Left lobe of liver (tissue), 2 donors: ENCODE results near the gene TMPRSS3. TPM values are rescaled to one million over a fixed set of nuclear protein-coding genes. Genes with fewer than 3 reads are reported as not detected.

Source experiments
- ATAC-seq: fragments of 200-7000 bp; cut with Tn5 transposase; one replicate; pipeline ENCODE4 v1.9.1; 2020; ENCODE audit warnings: mild to moderate bottlenecking, moderate library complexity
- DNase-seq: peaks from one replicate; pipeline ENCODE4 v3.0.0-alpha.2; 2020; ENCODE audit warnings: low spot score
- total RNA-seq: library from RNA; stranded (reverse); gene quantifications from one replicate; pipeline ENCODE4 v1.2.1, GENCODE V29; 2021
- donor health status: DM: no; HTN: no; CAD: no; lungs with moderate emphysema.
- donor health status: DM: no; HTN: yes; CAD: no.

The TMPRSS3 gene
- total RNA-seq, 1 donor from 2014 or later, result 1.0 TPM

DNA sequence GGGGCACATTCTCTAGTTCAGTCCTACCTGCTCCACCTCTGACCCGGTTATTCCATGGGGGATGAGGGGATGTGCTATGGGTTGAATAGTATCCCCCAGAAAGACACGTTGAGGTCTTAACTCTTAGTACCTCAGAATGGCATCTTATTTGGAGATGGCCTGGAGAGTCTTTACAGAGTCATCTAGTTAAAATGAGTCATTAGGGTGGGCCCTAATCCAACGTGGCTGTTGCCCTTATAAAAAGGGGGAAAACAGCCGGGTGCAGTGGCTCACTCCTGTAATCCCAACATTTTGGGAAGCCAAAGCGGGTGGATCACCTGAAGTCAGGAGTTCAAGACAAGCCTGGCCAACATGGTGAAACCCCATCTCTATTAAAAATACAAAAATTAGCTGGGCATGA is 5.7 kb downstream of the TMPRSS3 start:
- ATAC-seq (no peak), DNase-seq (no peak)

DNA sequence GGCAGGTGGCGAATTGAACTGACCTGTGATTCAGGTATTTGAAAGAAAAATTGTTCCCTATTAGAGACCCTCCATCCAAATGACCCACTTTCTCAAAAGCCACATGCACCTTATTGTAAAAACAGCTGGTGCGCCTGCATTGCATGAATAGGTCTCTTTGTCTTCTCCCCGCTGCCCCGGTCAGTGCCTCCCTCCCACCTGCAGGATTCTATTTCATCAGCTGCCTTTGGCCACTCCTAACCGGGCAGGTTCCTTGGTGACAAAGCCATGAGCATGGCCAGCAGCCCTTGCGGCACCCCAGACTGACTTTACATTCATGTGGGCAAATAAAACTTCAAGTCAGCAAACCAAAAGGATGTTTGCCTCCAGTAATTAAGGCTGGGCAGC is 6.4 kb downstream of the TMPRSS3 start:
- no peak for ATAC-seq
- DNase-seq, result no peak

DNA sequence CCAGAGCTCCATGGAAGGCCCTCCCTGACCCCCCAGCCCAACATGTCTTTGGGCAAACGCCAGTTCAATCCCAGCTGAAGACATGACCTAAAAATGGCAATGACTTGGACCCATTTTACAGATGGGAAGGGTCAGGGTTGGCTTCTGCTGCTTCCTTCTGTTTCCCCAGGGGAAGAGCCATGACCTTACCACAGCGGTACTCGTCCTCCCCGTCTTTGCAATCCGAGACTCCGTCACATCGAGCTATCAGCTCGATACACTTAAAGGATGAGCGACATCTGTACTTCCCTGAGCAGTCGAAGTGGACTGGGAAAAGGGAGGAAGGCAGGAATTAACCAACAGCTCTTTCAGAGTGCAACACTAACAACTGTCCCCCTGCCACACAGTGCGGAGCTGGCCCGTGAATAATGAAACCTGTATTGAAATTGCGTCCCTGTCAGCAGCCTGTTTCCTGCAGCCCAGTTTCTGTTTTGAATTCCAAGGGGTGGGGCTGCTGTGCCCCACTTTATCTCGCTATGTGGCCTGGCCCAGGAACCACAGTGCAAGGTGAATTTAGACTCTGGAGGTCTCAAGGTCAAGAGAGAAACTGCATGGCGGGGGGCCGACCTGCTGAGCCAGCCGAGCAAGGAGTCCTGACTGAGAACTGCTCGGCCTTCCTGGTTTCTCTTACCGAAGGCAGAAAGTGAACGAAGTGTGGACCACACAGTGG is 7.0 kb downstream of the TMPRSS3 start:
- no peak for ATAC-seq

DNA sequence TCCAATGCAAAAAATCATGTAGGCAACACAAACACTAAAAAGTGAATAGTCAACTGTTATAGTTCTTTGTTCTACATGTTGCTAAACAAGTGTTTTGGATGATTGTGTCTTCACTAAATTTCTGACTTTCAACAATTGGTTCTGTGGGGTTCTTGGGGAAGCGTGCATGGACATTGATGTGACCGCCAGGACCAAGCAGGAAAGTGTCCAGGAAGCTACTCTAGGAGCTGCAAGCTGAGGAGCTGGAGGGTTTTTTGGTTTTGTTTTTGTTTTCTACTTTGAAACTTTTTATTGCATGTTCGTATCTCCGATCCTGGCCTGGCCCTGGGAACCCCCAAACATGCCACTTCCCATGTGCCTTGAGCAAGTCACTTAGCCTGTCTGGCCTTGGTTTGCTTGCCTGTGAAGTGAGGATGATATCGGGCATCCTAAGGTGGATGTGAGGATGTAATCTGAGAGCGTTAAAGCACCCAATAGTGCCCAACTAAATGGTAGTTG is 8.0 kb downstream of the TMPRSS3 start:
- no peak for DNase-seq

More for the DNA sequence above, 7.0 kb downstream of the TMPRSS3 start:
- no peak for DNase-seq

GRCh38 chr21:42387164-42387563 is 8.7 kb downstream of the TMPRSS3 start:
- no peak for DNase-seq
- no peak for ATAC-seq

More for the DNA sequence above, 8.0 kb downstream of the TMPRSS3 start:
- no peak for ATAC-seq

- ATAC-seq, result peak; percentile 66
- DNase-seq, result peak; percentile 73
Measured at GRCh38 chr21:42386034-42386591, 9.7 kb downstream of the TMPRSS3 start.

DNA sequence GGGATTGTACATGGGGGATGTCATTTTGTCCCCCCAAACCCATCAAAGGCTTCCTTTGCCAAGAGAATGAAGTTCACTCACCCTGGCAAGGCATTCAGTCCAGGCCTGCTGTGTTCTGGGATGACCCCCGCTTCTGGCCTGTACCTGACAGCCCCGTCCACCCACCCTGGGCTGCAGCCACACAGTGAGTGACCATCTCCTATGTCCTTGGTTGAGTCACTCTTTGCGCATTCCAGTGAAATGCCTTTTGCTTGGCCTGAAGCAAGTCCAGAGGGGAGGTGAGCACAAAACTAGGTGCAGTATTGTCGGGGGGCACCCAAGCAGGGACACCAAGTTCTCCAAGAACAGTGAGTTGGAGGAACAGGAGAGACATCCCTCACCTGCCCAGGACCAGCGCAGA is 10.2 kb downstream of the TMPRSS3 start:
- DNase-seq, result no peak
- no peak for ATAC-seq

- no peak for ATAC-seq
- no peak for DNase-seq
Measured at GRCh38 chr21:42384989-42385388, 10.9 kb downstream of the TMPRSS3 start.

DNA sequence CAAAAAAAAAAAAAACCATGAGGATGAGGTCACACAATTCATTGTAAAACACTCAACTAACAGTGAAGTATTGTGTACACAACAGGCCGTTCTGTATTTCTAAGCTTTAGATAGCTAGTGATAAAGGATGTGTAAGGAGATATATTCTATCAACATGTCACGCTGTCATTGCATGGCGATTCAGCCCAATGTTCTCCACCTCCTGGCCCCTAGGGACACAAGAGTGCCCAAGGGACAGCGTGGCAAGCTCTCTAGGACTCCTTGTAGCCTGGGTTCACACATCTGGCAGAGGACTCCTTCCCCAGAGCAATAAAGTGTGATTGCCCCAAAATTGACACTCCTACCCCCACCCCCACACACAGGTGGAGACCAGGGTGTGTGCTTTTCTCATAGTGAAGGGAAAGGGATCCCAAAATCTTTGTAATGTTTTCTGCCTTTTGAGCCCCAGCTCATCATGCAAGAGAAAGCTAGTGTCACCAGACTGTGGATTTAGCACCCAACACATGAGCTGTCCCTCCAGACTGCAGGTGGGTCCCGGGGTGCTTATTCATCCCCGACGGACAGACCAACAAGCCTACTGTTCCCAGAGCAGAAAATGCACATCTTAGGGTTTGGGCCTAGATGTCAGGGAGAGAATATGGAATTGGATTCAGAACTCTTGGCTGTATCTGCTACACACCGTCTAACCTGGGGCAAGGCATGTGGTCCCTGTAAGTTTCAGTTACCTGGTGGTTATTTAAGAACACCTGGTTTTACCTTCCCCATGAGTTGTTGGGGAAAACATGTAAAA is 11.5 kb downstream of the TMPRSS3 start:
- ATAC-seq, result no peak
- DNase-seq, result no peak

DNA sequence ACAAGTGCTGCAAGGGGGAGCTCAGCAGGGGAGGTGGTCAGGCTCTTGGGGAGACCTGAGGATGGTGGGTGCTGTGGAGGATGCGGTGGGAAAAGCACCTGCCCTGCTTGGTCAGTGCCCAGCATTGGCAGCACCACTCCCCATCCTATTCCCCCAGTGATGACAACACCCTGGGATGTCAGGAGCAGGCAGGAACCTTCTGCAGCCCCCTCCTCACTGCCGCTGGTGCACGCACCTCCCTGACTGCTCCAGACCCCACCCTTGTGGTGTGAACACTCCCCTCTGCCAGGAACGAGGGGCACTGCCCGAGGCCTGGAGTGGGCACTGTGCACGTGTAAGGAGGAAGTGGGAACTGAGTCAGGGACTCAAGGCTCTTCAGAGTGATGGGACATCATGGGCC is 12.5 kb downstream of the TMPRSS3 start:
- ATAC-seq, result no peak

GRCh38 chr21:42382915-42383314 is 12.9 kb downstream of the TMPRSS3 start:
- no peak for ATAC-seq

More for the DNA sequence above, 12.5 kb downstream of the TMPRSS3 start:
- DNase-seq, result no peak

GRCh38 chr21:42381347-42381984 is 14.4 kb downstream of the TMPRSS3 start:
- DNase-seq (peak; percentile 65), ATAC-seq (peak; percentile 90)

More at GRCh38 chr21:42382915-42383314, 12.9 kb downstream of the TMPRSS3 start:
- DNase-seq, result no peak

DNA sequence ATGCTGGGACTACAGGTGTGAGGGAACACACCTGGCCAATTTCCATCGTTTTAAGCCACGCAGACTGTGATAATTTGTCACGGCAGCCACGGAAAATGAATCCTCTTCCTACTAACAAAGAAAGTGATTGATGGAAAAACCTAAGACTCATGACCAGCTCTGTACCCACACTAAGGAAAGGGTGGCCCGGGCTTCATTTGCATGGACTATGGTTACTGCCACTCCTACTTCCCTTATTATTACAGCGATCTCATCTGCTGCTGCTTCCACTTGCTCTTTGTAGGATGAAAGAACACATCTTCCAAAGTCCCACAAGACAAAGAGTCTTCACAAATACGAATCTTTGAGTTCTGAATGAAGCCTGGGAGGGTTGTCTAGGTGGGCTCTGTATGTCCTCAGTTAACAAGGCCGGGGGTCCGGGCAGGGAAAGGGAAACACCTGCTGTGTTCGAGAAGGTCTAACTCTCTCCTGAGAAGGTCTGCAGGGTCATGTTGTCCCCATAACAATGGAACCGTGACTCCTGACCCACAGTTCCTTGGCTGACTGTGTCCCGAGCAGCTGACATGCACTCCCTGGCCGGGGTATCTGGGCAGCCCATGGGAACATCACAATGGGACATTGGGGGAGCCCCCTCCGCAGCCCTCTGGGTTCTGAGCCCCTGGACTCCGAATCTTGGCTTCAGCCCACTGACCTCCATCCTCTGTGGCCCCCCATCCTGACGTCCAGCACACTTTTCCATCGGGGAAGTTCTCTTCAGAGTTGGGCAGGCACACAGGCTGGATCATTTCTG is 16.2 kb downstream of the TMPRSS3 start:
- no peak for ATAC-seq

GRCh38 chr21:42378418-42378817 is 17.4 kb downstream of the TMPRSS3 start:
- DNase-seq, result no peak
- no peak for ATAC-seq

More for the DNA sequence above, 16.2 kb downstream of the TMPRSS3 start:
- DNase-seq, result no peak

GRCh38 chr21:42377951-42378340 is 17.9 kb downstream of the TMPRSS3 start:
- no peak for ATAC-seq
- no peak for DNase-seq

GRCh38 chr21:42377211-42377950 is 18.5 kb downstream of the TMPRSS3 start:
- no peak for DNase-seq
- no peak for ATAC-seq

DNA sequence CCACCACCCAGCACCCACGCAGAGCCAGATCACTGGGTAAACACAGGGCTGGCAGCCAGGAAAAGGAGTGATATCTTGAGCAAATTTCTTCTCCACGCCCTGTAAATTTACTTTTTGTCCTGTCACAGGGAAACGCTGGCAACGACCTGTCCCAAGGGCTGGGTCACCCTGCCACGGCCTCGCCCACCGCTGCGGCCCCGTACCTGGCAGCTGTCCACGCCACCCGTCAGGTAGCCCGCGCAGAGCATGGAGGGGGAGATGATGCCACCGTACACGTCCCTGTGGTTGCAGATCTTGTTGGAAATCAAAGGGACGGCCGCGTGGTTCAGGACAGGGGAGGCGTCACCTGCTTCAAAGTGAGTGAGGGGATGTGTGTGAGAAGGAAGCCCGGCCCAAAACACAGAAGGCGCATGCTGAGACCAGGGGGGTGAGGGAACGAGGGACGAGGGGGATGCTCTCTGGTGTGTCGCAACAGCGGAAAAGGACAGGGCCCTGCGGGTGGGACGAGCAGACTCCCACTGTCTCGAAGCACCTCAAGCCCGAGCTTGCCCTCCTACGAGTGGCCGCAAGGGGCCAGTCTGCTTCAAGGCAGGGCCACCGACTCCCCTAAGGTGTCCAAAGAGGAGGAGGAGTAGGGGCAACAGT is 19.4 kb downstream of the TMPRSS3 start:
- no peak for DNase-seq
- ATAC-seq, result no peak

GRCh38 chr21:42375966-42376337 is 19.9 kb downstream of the TMPRSS3 start:
- DNase-seq, result no peak
- ATAC-seq, result no peak

DNA sequence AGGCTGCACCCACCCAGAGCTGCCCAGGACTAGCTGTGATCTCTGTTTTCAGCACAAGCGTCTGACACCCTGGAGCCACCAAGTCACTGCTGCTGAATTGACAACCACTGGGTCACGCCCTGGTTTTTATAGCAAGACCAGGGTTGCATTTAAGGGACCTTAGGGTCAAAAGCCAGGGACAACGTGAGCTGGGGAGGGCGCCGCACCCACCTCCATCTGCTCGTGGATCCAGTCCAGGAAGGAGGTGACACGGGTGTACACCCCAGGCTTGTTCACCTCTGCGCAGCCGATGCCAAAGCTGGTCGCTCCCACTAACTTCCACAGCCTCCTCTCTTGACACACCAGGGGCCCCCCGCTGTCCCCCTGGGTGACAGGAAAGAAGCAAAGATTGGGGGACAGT is 20.3 kb downstream of the TMPRSS3 start:
- ATAC-seq (no peak), DNase-seq (no peak)
